ENCODE measurements around the gene ATP2C1. TPM values are rescaled to one million over a fixed set of nuclear protein-coding genes. Genes with fewer than 3 reads are reported as not detected.

The ATP2C1 gene
- total and polyA plus RNA-seq, 2 donors (not counting 1 experiment from before 2014, with no cell fraction given), result 23.9 to 59.2 TPM

- no CpG with 5 or more reads among the region's 3 CpGs for WGBS (ENCODE audit: insufficient coverage)
- no peaks in the 10 kb centered on the region for H3K27me3 Mint-ChIP-seq
- Histone ChIP-seq H3K4me3 (ENCODE audit: control extremely low read depth in 1 of 5, extremely low read depth in 1 of 5, insufficient read depth in 1 of 5, low read depth in 2 of 5, low read length in 4 of 5) (no peak overlapping the region), H3K9me3 (ENCODE audit: control extremely low read depth in 1 of 3, control insufficient read depth in 2 of 3, insufficient read depth in 1 of 3, low read length in 2 of 3) (no peaks in the 10 kb centered on the region), H4K20me1 (ENCODE audit: control insufficient read depth, insufficient read depth, low read length, poor library complexity, severe bottlenecking) (no peaks in the 10 kb centered on the region), H3K4me2 (replicated peaks; ENCODE audit: low read depth, low read length, poor library complexity, severe bottlenecking) (no peak overlapping the region), H3K4me1 (ENCODE audit: control insufficient read depth in 2 of 2, insufficient read depth in 2 of 2, low read length in 2 of 2) (no peaks in the 10 kb centered on the region), H3K9ac (ENCODE audit: low read length) (no peak overlapping the region), H3K27me3 (replicated peaks in 1 of 4; ENCODE audit: control extremely low read depth in 1 of 4, control insufficient read depth in 3 of 4, insufficient read depth in 4 of 4, low read length in 3 of 4) (no peaks in the 10 kb centered on the region), H2AFZ (ENCODE audit: insufficient read depth, low read depth, low read length, poor library complexity, severe bottlenecking) (no peak overlapping the region), H3K36me3 (replicated peaks in 1 of 2; ENCODE audit: control extremely low read depth in 1 of 2, control insufficient read depth in 1 of 2, extremely low read depth in 1 of 2, insufficient read depth in 2 of 2, low read length in 1 of 2) (peaks cover 10 to 41% of the 10 kb centered on the region in 2 experiments), H3K79me2 (ENCODE audit: control insufficient read depth, insufficient read depth, low read length) (no peaks in the 10 kb centered on the region), H3K27ac (ENCODE audit: low read length in 2 of 2) (no peak overlapping the region)
- no peaks in the 10 kb centered on the region for H3K4me1 Mint-ChIP-seq
- no peak for DNase-seq
- ATAC-seq (ENCODE audit: low read depth), result no peak
- POLR2A ChIA-PET, result no interaction called here
- no peak overlapping the region for H3K4me3 Mint-ChIP-seq
- no peaks in the 10 kb centered on the region for H3K9me3 Mint-ChIP-seq (ENCODE audit: insufficient read depth)
- intact Hi-C loops (cut with micrococcal nuclease), result no loop called here
- H3K27ac Mint-ChIP-seq, result no peak overlapping the region
- CTCF ChIA-PET, result no interaction called here
- TF ChIP-seq CTCF (IDR thresholded peaks at IDR 0.05), result no peak
- TF ChIP-seq EZH2 (IDR thresholded peaks at IDR 0.05; ENCODE audit: borderline replicate concordance, insufficient read depth, low read depth, low read length, poor library complexity, severe bottlenecking), result no peak
These were observed 62.8 kb downstream of the ATP2C1 start for GRCh38 chr3:130956721-130957120.

- Mint-ChIP-seq H3K4me1 (no peaks in the 10 kb centered on the region), H3K9me3 (ENCODE audit: insufficient read depth) (no peaks in the 10 kb centered on the region), H3K4me3 (no peak overlapping the region), H3K27me3 (no peaks in the 10 kb centered on the region), H3K27ac (no peak overlapping the region)
- POLR2A ChIA-PET, result no interaction called here
- DNase-seq, result no peak
- no peaks in the 10 kb centered on the region for H3K79me2 ChIP-seq (ENCODE audit: control insufficient read depth, insufficient read depth, low read length)
- no peak overlapping the region for H2AFZ ChIP-seq (ENCODE audit: insufficient read depth, low read depth, low read length, poor library complexity, severe bottlenecking)
- H3K9ac ChIP-seq (ENCODE audit: low read length), result no peak overlapping the region
- peaks cover 8 to 38% of the 10 kb centered on the region in 2 experiments for H3K36me3 ChIP-seq (replicated peaks in 1 of 2; ENCODE audit: control extremely low read depth in 1 of 2, control insufficient read depth in 1 of 2, extremely low read depth in 1 of 2, insufficient read depth in 2 of 2, low read length in 1 of 2)
- H3K27me3 ChIP-seq (replicated peaks in 1 of 4; ENCODE audit: control extremely low read depth in 1 of 4, control insufficient read depth in 3 of 4, insufficient read depth in 4 of 4, low read length in 3 of 4), result no peaks in the 10 kb centered on the region
- CTCF ChIA-PET, result no interaction called here
- ATAC-seq (ENCODE audit: low read depth), result no peak
- H3K4me1 ChIP-seq (ENCODE audit: control insufficient read depth in 2 of 2, insufficient read depth in 2 of 2, low read length in 2 of 2), result no peaks in the 10 kb centered on the region
- TF ChIP-seq CTCF (IDR thresholded peaks at IDR 0.05) (no peak), EZH2 (IDR thresholded peaks at IDR 0.05; ENCODE audit: borderline replicate concordance, insufficient read depth, low read depth, low read length, poor library complexity, severe bottlenecking) (no peak)
- H3K27ac ChIP-seq (ENCODE audit: low read length in 2 of 2), result no peak overlapping the region
- WGBS (ENCODE audit: insufficient coverage), result 100% methylated on average over 2 of the region's 5 CpGs
- no peak overlapping the region for H3K4me3 ChIP-seq (ENCODE audit: control extremely low read depth in 1 of 5, extremely low read depth in 1 of 5, insufficient read depth in 1 of 5, low read depth in 2 of 5, low read length in 4 of 5)
- H3K4me2 ChIP-seq (replicated peaks; ENCODE audit: low read depth, low read length, poor library complexity, severe bottlenecking), result no peak overlapping the region
- no peaks in the 10 kb centered on the region for H4K20me1 ChIP-seq (ENCODE audit: control insufficient read depth, insufficient read depth, low read length, poor library complexity, severe bottlenecking)
- no peaks in the 10 kb centered on the region for H3K9me3 ChIP-seq (ENCODE audit: control extremely low read depth in 1 of 3, control insufficient read depth in 2 of 3, insufficient read depth in 1 of 3, low read length in 2 of 3)
- intact Hi-C loops (cut with micrococcal nuclease), result no loop called here
These were observed 66.4 kb downstream of the ATP2C1 start for GRCh38 chr3:130960139-130960795.

All from B cell (primary cell).